ENCODE measurements around the gene KLK4. TPM values are rescaled to one million over a fixed set of nuclear protein-coding genes. Genes with fewer than 3 reads are reported as not detected.

KLK4 gene
- polyA plus RNA-seq, 1 of the 3 experiments (the other 2 are of a cell fraction), result not detected

- H3K4me2 ChIP-seq, result no peak overlapping the region
- no peak overlapping the region for H2AFZ ChIP-seq (ENCODE audit: low read depth)
- no peaks in the 10 kb centered on the region for H3F3A ChIP-seq (replicated peaks; ENCODE audit: insufficient read depth)
- H3K9ac ChIP-seq, result no peak overlapping the region
- H3K9me3 ChIP-seq, result no peaks in the 10 kb centered on the region
- H3K4me3 ChIP-seq (ENCODE audit: low read depth in 2 of 2, low read length in 1 of 2), result no peak overlapping the region
- DNase-seq, result no peak
- WGBS (ENCODE audit: low lambda C conversion rate), result 29% methylated on average over 10 of the region's 11 CpGs
- H3K9me2 ChIP-seq, result no peaks in the 10 kb centered on the region
- no peaks in the 10 kb centered on the region for H3K36me3 ChIP-seq (replicated peaks in 1 of 2; ENCODE audit: control insufficient read depth in 1 of 2, insufficient read depth in 2 of 2, low read length in 1 of 2)
- TF ChIP-seq FOSL2 (IDR thresholded peaks at IDR 0.05; ENCODE audit: borderline replicate concordance, low read depth) (no peak), TCF12 (IDR thresholded peaks at IDR 0.05) (no peak), GATA2 (CRISPR knock-in tag; IDR thresholded peaks at IDR 0.05) (no peak), RAD21 (IDR thresholded peaks at IDR 0.05; ENCODE audit: low read length) (no peak), JUND (IDR thresholded peaks at IDR 0.05) (no peak), EZH2phosphoT487 (IDR thresholded peaks at IDR 0.05; ENCODE audit: borderline replicate concordance, low read depth) (no peak), CTCF (IDR thresholded peaks at IDR 0.05) (no peak), FOXM1 (IDR thresholded peaks at IDR 0.05; ENCODE audit: low read depth) (no peak), NRF1 (IDR thresholded peaks at IDR 0.05; ENCODE audit: low read depth, low read length) (no peak), REST (IDR thresholded peaks at IDR 0.05; ENCODE audit: low read depth, low read length) (no peak), TAF1 (IDR thresholded peaks at IDR 0.05; ENCODE audit: borderline replicate concordance, low read depth, low read length) (no peak), MAX (IDR thresholded peaks at IDR 0.05; ENCODE audit: low read depth) (no peak), USF2 (IDR thresholded peaks at IDR 0.05; ENCODE audit: borderline replicate concordance, low read depth, low read length) (no peak), MEF2A (IDR thresholded peaks at IDR 0.05; ENCODE audit: borderline replicate concordance, low read depth) (no peak), PBX3 (IDR thresholded peaks at IDR 0.05) (no peak), RCOR1 (IDR thresholded peaks at IDR 0.05; ENCODE audit: low read length) (no peak), CHD2 (IDR thresholded peaks at IDR 0.05; ENCODE audit: low read length, partially characterized antibody) (no peak), NFIC (IDR thresholded peaks at IDR 0.05; ENCODE audit: borderline replicate concordance) (no peak), MXI1 (IDR thresholded peaks at IDR 0.05; ENCODE audit: low read depth, low read length) (no peak)
- H3K27me3 ChIP-seq (ENCODE audit: insufficient read depth), result peaks cover 48% of the 10 kb centered on the region; the same call in 1 of the 2 replicates
- no peaks in the 10 kb centered on the region for H4K20me1 ChIP-seq (ENCODE audit: insufficient read depth)
- ChIA-PET CTCF (no interaction called here), POLR2A (no interaction called here)
- H3K27ac ChIP-seq (ENCODE audit: low read depth in 2 of 2, low read length in 1 of 2), result no peak overlapping the region
- H3K79me2 ChIP-seq (ENCODE audit: insufficient read depth), result no peaks in the 10 kb centered on the region
- no peaks in the 10 kb centered on the region for H3K4me1 ChIP-seq (ENCODE audit: control insufficient read depth in 1 of 2, insufficient read depth in 2 of 2, low read depth in 1 of 2, low read length in 1 of 2)
These were observed 21.0 kb upstream of the KLK4 start for GRCh38 chr19:50932018-50932689.

Measured in SK-N-SH (cell line).